Stimulated activated CD4-positive, alpha-beta T cell treated with anti-CD3 and anti-CD28 coated beads, Interleukin-1b, Interleukin-23, amount 100 ng/mL, for 1 hour (primary cell): ENCODE data around the gene LTO1.
"Not testable (repeated sequence)": the region's sequence is repeated elsewhere in the genome, so short reads cannot be mapped to it uniquely, and the experiment has no call there.

Experiments
- DNase-seq, 2 donors: peaks; one replicate each; pipeline ENCODE4 v3.0.0-alpha.2; 2020; ENCODE audit warnings: low read depth in 2 of 2

LTO1 gene

GRCh38 chr11:69700278-69701140, 25.4 kb upstream of the LTO1 start:
- DNase-seq: no peak

DNA sequence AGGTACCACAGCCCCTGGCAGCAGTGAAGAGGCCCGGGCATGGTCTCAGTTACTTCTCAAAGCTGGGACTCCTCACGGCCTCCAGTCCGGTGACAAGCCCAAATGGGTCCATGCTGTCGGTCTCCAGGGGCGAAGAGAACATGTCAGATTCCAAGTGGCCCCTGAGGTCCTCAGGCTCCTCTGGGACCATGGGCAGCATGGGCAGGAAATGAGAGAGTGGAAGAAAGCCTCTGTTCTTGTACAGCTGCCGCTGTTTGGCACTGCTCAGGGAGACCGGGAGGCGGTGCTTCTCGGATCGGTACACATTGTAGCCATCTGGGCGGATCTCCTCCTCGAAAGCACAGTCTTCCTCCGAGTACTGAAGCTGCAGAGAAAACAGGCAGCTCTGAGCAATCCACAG, 24.1 kb upstream of the LTO1 start:
- no peak for DNase-seq

GRCh38 chr11:69698362-69698761, 23.2 kb upstream of the LTO1 start:
- DNase-seq: no peak

DNA sequence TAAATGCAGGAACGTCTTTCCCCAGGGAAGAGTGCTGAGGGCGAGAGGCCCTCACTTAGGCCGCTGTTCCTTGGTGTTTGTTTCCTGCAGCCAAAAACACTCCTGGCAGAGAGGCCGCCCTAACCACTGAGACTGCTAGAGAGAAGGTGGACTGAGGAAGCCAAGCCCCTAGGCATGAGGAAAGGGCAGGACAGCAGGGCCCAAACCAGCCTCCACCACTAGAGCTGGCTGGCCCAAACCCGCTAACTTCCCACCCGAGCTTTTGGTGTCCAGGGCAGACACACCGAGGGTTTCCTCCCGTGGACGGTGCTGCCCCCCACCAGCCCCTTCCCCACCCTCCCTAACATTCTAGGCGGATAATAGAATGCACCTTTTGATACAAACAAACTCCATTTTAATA, 22.7 kb upstream of the LTO1 start:
- no peak for DNase-seq

DNA sequence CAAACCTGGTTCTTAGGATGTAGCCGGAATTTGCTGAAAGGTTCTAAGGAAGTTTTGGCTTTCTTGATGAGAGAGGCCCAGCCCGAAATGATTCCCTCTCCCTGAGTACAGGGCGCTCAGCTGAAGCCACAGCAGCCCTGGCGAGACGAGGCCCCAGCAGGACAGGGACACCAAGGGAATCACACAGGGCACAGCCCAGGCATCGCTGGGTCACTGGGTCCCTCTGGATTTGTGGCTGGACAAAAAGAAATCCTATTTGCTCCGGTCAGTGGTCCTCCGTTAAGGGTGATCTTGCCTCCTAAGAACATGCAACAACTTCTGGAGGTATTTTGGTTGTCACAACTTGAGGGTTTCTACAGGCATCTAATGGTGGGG, 22.3 kb upstream of the LTO1 start:
- no peak for DNase-seq

- no peak for DNase-seq
Observed at GRCh38 chr11:69696749-69697468, 21.8 kb upstream of the LTO1 start.

GRCh38 chr11:69695995-69696394, 20.8 kb upstream of the LTO1 start:
- not testable (repeated sequence) for DNase-seq

- DNase-seq: no peak
Observed at GRCh38 chr11:69695581-69695980, 20.4 kb upstream of the LTO1 start.

- no peak for DNase-seq
Observed at GRCh38 chr11:69694781-69695180, 19.6 kb upstream of the LTO1 start.

DNA sequence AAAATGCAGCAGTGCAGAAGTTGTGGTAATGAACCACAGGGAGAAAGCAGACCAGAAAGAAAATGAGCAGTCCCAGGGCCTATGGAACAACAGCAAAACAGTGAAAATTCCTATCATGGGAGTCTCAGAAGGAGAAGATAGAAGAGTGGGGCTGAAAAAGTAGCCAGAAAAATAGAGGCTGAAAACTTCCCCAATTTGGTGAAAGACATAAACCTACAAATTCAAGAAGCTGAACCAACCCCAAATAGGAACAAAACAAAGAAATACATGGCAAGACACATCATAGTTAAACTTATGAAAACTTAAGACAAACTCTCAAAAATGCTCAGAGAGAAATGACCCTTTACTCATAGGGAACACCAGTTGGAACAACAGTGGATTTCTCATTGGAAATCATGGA, 17.3 kb upstream of the LTO1 start:
- no peak for DNase-seq

GRCh38 chr11:69691463-69691862, 16.3 kb upstream of the LTO1 start:
- DNase-seq: no peak

- DNase-seq: no peak
Observed at GRCh38 chr11:69689484-69690319, 14.5 kb upstream of the LTO1 start.

DNA sequence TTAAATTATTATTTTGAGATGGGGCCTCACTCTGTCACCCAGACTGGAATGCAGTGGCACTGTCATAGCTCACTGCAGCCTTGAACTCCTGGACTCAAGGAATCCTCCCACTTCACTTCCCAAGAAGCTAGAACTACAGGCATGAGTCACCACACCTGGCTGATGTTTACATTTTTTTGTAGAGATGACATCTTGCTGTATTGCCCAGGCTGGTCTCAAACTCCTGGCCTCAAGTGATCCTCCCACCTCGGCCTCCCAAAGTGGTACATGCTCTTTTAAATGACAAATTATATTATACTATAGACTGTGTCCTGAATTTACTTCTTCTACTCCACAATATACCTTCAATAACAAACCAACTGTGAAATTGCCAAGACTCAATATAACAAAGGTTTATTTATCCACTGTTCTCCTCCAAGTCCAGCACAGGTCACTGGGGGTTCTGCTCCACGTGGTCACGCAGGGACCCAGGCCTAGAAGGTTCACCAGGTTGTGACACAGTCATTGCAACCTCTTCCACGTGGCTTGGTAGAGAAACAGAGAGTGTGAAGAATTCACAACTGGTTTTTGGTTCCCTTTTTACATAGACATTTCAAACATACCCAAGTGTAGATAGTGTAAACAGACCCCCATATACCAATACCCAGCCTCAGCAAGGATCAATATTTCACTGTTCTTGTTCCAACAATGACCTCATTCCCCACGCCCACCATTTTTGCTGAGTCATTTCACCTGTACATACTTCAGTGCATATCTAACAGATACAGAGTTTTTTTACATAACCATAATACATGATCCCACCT, 13.0 kb upstream of the LTO1 start:
- DNase-seq: not testable (repeated sequence)

DNA sequence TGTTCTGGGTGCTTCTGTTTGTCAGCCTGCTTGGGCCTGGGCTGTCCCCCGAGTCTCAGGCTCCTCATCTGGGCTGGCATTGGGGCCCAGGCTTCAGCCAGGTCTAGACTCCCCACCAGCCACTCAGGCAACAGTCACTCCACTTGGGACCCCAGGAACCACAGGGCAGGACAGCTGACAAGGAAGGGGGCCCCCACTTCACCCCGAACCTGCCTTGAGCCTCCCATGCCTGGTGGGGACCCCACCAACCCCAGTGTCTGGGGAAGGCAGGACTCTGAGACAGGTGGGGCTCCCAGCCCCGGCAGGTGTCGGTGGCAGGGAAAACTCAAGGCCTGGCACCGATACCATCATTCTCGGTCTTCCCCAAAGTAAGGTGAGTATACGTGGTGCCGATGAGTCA, 11.7 kb upstream of the LTO1 start:
- no peak for DNase-seq

GRCh38 chr11:69686452-69686851, 11.3 kb upstream of the LTO1 start:
- DNase-seq: no peak

GRCh38 chr11:69685348-69685747, 10.2 kb upstream of the LTO1 start:
- no peak for DNase-seq

- DNase-seq: no peak
Observed at GRCh38 chr11:69684651-69685050, 9.5 kb upstream of the LTO1 start.

DNA sequence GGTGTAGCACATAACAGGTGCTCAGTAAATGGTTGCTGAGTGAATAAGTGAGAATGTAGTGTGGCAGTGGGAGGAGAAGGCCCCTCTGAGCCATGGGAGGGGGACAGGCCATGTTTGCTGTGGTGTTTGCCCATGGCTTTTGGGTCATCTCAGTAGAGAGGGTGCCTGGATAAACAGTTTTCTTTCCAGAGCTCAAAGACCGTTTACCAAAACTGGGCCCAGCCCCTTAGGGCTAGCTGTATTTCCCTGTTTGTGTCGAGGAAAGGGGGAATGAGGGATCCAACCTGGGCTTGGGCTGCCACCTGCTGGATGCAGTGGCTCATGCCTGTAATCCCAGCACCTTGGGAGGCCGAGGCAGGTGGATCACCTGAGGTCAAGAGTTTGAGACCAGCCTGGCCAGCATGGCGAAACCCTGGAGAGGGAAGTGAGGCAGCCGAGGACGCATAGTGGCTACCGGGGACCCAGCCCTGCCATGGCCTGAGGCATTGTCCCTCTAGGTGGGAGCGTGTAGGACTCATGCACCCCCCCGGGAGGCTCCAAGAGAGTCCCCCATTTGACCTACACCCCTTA, 8.7 kb upstream of the LTO1 start:
- no peak for DNase-seq

DNA sequence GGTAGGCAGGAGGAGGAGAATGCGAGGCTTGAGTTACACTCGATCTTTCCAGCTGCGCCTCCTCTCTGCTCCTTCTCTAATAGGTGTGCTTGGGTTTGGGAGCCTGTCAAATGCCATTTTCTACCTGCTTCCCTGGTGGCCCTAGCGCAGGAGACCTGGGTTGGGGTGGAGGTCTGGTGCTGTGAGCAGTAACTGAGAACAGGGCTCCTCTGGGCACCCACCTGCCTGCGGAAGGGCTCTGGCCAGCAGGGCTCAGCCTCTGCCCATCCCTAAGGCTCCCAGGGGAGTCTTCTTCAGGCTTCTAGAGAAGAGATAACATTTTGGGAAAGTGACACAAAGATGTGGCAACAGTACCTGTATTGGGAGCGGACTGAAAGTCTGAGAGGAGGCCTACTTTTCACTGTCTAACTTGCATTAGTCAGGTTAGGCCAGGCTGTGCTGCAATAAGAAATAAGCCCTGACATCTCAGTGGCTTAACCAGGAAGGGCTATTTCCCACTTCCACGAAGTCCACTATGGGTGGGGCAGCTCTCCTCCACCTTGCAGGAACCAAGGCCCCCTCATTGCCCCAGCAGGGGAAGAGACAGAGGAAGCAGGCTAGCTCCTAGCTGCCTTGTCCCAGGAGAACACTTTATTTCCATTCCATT, 7.7 kb upstream of the LTO1 start:
- no peak for DNase-seq

- no peak for DNase-seq
Observed at GRCh38 chr11:69682221-69682620, 7.1 kb upstream of the LTO1 start.

DNA sequence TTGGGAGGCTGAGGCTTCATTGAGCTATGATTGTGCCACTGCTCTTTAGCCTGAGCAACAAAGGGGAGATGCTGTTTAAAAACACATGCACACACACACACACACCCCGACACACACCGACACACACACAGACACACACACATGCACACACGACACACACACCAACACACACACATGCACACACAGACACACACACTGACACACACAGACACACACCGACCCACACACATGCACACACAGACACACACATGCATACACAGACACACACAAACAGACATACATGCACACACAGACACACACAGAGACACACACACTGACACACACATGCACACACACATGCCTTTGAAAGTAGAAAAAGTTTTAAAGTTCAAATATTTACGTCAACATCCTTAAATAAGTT, 5.5 kb upstream of the LTO1 start:
- DNase-seq: no peak
